DOHH2 (cell line): Measurements from ENCODE around the gene ADAMTS18.

Source experiments
- EZH2phosphoT487 ChIP-seq: fragments of 200-600 bp; sonication (generic); IDR thresholded peaks from 2 replicates; pipeline ENCODE4 v1.6.1; 2017; ENCODE audit warnings: borderline replicate concordance, mild to moderate bottlenecking, antibody characterized with exemption, low read length, moderate library complexity, mixed read lengths
- TF ChIP-seq, protein P1 (sequence below): fragments of 200-600 bp; sonication (generic); IDR thresholded peaks from one replicate; pipeline ENCODE4 v1.5.1; 2014; ENCODE audit warnings: antibody characterized with exemption, mild to moderate bottlenecking, low read depth, low read length; ENCODE audit not compliant: poor library complexity, severe bottlenecking

DNA sequence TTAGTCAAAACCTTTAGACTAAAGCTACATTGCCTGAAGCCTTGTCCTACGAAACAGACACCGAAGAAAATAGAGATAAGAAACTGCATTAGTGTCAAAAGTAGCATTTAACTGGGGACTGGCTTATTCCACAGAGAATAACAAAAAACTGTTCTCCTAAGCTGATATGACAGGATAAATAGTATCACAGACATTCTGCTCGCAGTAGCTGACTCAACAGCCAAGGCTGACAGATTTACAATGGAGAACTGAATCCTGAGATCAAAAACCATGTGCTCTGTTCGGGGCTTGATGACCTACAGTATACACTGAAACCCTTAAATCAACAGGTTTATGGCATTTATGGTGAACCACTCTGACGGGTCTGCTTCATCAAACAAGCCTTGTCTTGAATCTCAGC is 25.5 kb downstream of the ADAMTS18 start:
- TF ChIP-seq, protein P1, sequence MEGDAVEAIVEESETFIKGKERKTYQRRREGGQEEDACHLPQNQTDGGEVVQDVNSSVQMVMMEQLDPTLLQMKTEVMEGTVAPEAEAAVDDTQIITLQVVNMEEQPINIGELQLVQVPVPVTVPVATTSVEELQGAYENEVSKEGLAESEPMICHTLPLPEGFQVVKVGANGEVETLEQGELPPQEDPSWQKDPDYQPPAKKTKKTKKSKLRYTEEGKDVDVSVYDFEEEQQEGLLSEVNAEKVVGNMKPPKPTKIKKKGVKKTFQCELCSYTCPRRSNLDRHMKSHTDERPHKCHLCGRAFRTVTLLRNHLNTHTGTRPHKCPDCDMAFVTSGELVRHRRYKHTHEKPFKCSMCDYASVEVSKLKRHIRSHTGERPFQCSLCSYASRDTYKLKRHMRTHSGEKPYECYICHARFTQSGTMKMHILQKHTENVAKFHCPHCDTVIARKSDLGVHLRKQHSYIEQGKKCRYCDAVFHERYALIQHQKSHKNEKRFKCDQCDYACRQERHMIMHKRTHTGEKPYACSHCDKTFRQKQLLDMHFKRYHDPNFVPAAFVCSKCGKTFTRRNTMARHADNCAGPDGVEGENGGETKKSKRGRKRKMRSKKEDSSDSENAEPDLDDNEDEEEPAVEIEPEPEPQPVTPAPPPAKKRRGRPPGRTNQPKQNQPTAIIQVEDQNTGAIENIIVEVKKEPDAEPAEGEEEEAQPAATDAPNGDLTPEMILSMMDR = no peak
- TF ChIP-seq EZH2phosphoT487 = no peak
